Panc1 (cell line): ENCODE data around the gene FOXN4. TPM values are rescaled to one million over a fixed set of nuclear protein-coding genes. Genes with fewer than 3 reads are reported as not detected.

Experiments used
- ATAC-seq: fragments of 200-7000 bp; cut with Tn5 transposase; 2 replicates; pipeline ENCODE4 v1.9.1; 2020; ENCODE audit warnings: mild to moderate bottlenecking, moderate library complexity
- BruUV-seq: library from RNA; stranded (reverse); fragments of 400-500 nt; replicated peaks from 2 replicates; lab custom pipeline; 2021; lab: Mats Ljungman, UMichigan
- CTCF ChIA-PET: fragments of 300-600 bp; sonication (Branson Sonifier 250); formaldehyde crosslinking; loops from one replicate; lab custom pipeline; 2022; ENCODE audit warnings: antibody characterized with exemption; lab: Charles Lee
- POLR2A ChIA-PET: fragments of 300-600 bp; sonication (Branson Sonifier 250); formaldehyde crosslinking; loops from one replicate; lab custom pipeline; 2022; ENCODE audit warnings: antibody characterized with exemption; lab: Charles Lee
- DNase-seq: peaks from one replicate; pipeline ENCODE4 v3.0.0-alpha.2; 2010; ENCODE audit warnings: low read depth, low spot score
- H3K27ac ChIP-seq: 2 replicates; pipeline ENCODE4 v1.5.1; 2011; ENCODE audit warnings: mild to moderate bottlenecking, low read length, inconsistent platforms
- H3K27me3 ChIP-seq: fragments of 200-500 bp; sonication (Bioruptor generic); 2 replicates; pipeline ENCODE4 v1.6.0; 2014; ENCODE audit warnings: low read length, inconsistent platforms; ENCODE audit not compliant: control insufficient read depth, insufficient read depth
- H3K36me3 ChIP-seq: fragments of 200-500 bp; sonication (Bioruptor generic); 2 replicates; pipeline ENCODE4 v1.5.1; 2014; ENCODE audit warnings: inconsistent platforms, mild to moderate bottlenecking, low read length, moderate library complexity; ENCODE audit not compliant: control insufficient read depth, insufficient read depth
- H3K4me1 ChIP-seq: 2 replicates; pipeline ENCODE4 v1.5.1; 2011; ENCODE audit warnings: inconsistent platforms, mild to moderate bottlenecking, low read length, moderate library complexity; ENCODE audit not compliant: control insufficient read depth, insufficient read depth
- H3K4me3 ChIP-seq, 2 experiments: 2 replicates each; pipeline ENCODE4 v1.5.1; 2011 to 2012; ENCODE audit warnings: low read depth in 2 of 2, low read length in 2 of 2, mild to moderate bottlenecking in 2 of 2, inconsistent platforms in 1 of 2, moderate library complexity in 1 of 2
- H3K9me3 ChIP-seq: fragments of 200-500 bp; sonication (Bioruptor generic); 2 replicates; pipeline ENCODE4 v1.5.1; 2014; ENCODE audit warnings: low read depth, mild to moderate bottlenecking, inconsistent platforms, low read length, moderate library complexity; ENCODE audit not compliant: control insufficient read depth, insufficient read depth
- CTCF ChIP-seq: fragments of 450-650 bp; IDR thresholded peaks from 2 replicates; pipeline ENCODE4 v1.5.1; 2017; ENCODE audit warnings: mild to moderate bottlenecking
- POLR2AphosphoS5 ChIP-seq: IDR thresholded peaks from 2 replicates; pipeline ENCODE4 v1.6.1; 2012; ENCODE audit warnings: mild to moderate bottlenecking, low read depth, low read length, moderate library complexity
- REST ChIP-seq, 2 experiments: IDR thresholded peaks; 2 replicates each; pipeline ENCODE4 v1.6.1; 2011 to 2012; ENCODE audit warnings: low read depth in 2 of 2, control low read depth in 1 of 2, low read length in 1 of 2, mild to moderate bottlenecking in 1 of 2, moderate library complexity in 1 of 2; ENCODE audit not compliant: insufficient read depth in 1 of 2
- SIN3A ChIP-seq: IDR thresholded peaks from 2 replicates; pipeline ENCODE4 v1.6.1; 2012; ENCODE audit warnings: low read depth, mild to moderate bottlenecking, low read length, moderate library complexity, borderline replicate concordance; ENCODE audit not compliant: insufficient read depth
- TCF7L2 ChIP-seq: IDR thresholded peaks from 2 replicates; pipeline ENCODE4 v1.6.1; 2011; ENCODE audit warnings: mild to moderate bottlenecking, low read depth, low read length, inconsistent platforms
- in situ Hi-C: cut with HindIII; loops from 2 replicates; pipeline ENCODE4 v1.10.0; 2016; ENCODE audit warnings: low sequenced_read_pairs, low pct_unique_long_range_greater_than_20kb
- intact Hi-C: fragments of 100-400 bp; cut with micrococcal nuclease; formaldehyde crosslinking; loops from one replicate; pipeline ENCODE4 v1.10.0; 2022; ENCODE audit not compliant: unreplicated experiment
- total RNA-seq: library from RNA; stranded (reverse); gene quantifications from one replicate; pipeline ENCODE4 v1.2.1, GENCODE V29; 2021; ENCODE audit not compliant: unreplicated experiment

Gene FOXN4
- total RNA-seq, 1 experiment from 2014 or later, result 0.08 TPM

- ChIA-PET POLR2A (no interaction called here), CTCF (interaction anchor here (0.6 kb wide), 1 partner anchor 141 kb away, joined by 3 read pairs; no protein-coding TSS in a partner anchor)
- TF ChIP-seq REST (IDR thresholded peaks at IDR 0.05; ENCODE audit: insufficient read depth in 1 of 2, low read depth in 2 of 2, low read length in 1 of 2) (no peak), SIN3A (no peak), POLR2AphosphoS5 (no peak), TCF7L2 (no peak), CTCF (peak; percentile 59)
- DNase-seq, result no peak
- H3K9me3 ChIP-seq, result peaks cover 7% of the 10 kb centered on the region; the same call in 1 of the 2 replicates
- H3K4me3 ChIP-seq, result no peak overlapping the region
- no peaks in the 10 kb centered on the region for H3K36me3 ChIP-seq
- no peak overlapping the region for H3K27ac ChIP-seq
- ATAC-seq, result peak; percentile 77; the same call in 1 of the 2 replicates
- no peaks in the 10 kb centered on the region for H3K4me1 ChIP-seq
- intact Hi-C loops, result loop anchor here (10.0 kb wide), 1 partner anchor 141 kb away; the partner anchor contains the start of gene ACACB
- no peaks in the 10 kb centered on the region for H3K27me3 ChIP-seq
- BruUV-seq, result no TSS peak
- in situ Hi-C loops, result no loop called here
These were observed 53.7 kb downstream of the FOXN4 start for GRCh38 chr12:109255377-109255776.

GRCh38 chr12:109253913-109254544 is 55.1 kb downstream of the FOXN4 start:
- Histone ChIP-seq H3K4me1 (no peaks in the 10 kb centered on the region), H3K4me3 (no peak overlapping the region), H3K9me3 (peaks cover 7% of the 10 kb centered on the region; the same call in 1 of the 2 replicates), H3K27ac (no peak overlapping the region), H3K36me3 (no peaks in the 10 kb centered on the region), H3K27me3 (no peaks in the 10 kb centered on the region)
- in situ Hi-C loops, result no loop called here
- no TSS peak for BruUV-seq
- ATAC-seq (no peak), DNase-seq (no peak)
- TF ChIP-seq REST (IDR thresholded peaks at IDR 0.05; ENCODE audit: insufficient read depth in 1 of 2, low read depth in 2 of 2, low read length in 1 of 2) (no peak), SIN3A (no peak), POLR2AphosphoS5 (no peak)
- CTCF ChIA-PET, result no interaction called here
- intact Hi-C loops, result loop anchor here (10.0 kb wide), 1 partner anchor 139 kb away; the partner anchor contains the start of gene ACACB
- POLR2A ChIA-PET, result no interaction called here
